ENCODE measurements around the gene ABHD11. TPM values are rescaled to one million over a fixed set of nuclear protein-coding genes. Genes with fewer than 3 reads are reported as not detected.
"Not testable (repeated sequence)": the region's sequence is repeated elsewhere in the genome, so short reads cannot be mapped to it uniquely, and the experiment has no call there.

The ABHD11 gene
- total RNA-seq, 1 donor from 2014 or later, result 23.8 TPM

- peaks cover 46% of the 10 kb centered on the region for H3K4me1 ChIP-seq
- intact Hi-C loops (cut with DNase I), result no loop called here
- H3K9me3 ChIP-seq, result no peaks in the 10 kb centered on the region
- H3K36me3 ChIP-seq, result no peaks in the 10 kb centered on the region
- peak overlapping the region; percentile 71 for H3K27ac ChIP-seq
- TF ChIP-seq POLR2A (IDR thresholded peaks at IDR 0.05) (no peak), CTCF (IDR thresholded peaks at IDR 0.05) (no peak), POLR2AphosphoS5 (IDR thresholded peaks at IDR 0.05; ENCODE audit: insufficient read depth in 1 of 2, low read depth in 1 of 2) (no peak)
- no peak for DNase-seq (ENCODE audit: extremely low spot score in 2 of 2)
- no peak overlapping the region for H3K4me3 ChIP-seq
- no peaks in the 10 kb centered on the region for H3K27me3 ChIP-seq
Observed at GRCh38 chr7:73716318-73716890, 22.2 kb downstream of the ABHD11 start.

DNA sequence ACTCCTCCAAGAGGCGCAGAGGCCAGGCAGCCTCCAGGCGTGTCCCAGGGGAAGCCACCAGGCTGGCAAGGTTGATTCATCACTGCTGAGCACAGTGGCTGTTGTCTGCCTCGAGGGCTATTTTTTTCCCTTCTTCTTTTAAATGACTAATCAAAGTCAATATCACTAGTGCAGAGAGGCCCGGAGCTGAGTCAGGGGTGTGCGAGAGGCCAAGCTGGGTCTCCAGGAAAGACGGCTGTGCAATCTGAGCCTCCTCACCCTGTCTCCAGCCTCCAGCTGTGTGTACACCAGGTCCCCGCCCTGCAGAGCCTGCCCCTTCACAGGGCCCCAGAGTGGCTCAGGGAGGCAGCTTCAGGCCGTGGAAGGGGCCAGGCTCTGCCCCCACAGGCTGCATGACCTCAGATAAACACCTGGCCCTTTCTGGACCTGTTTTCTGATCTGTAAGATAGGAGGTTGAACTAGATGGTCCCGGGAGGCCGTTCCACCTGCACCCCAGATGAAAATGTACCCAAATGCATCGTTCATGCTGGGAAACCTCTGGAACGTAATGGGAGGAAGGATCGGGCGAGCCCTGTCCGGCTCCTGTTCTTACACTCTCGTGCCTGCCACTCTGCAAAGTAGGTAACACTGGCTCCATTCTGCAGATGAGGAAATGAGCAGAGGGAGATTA, 22.8 kb downstream of the ABHD11 start:
- H3K27me3 ChIP-seq, result no peaks in the 10 kb centered on the region
- H3K27ac ChIP-seq, result peak overlapping the region; percentile 71
- intact Hi-C loops (cut with DNase I), result no loop called here
- peaks cover 46% of the 10 kb centered on the region for H3K4me1 ChIP-seq
- TF ChIP-seq CTCF (IDR thresholded peaks at IDR 0.05) (no peak), POLR2A (IDR thresholded peaks at IDR 0.05) (no peak), POLR2AphosphoS5 (IDR thresholded peaks at IDR 0.05; ENCODE audit: insufficient read depth in 1 of 2, low read depth in 1 of 2) (peak; percentile 17 to 51)
- H3K4me3 ChIP-seq, result no peak overlapping the region
- H3K36me3 ChIP-seq, result no peaks in the 10 kb centered on the region
- H3K9me3 ChIP-seq, result no peaks in the 10 kb centered on the region
- no peak for DNase-seq (ENCODE audit: extremely low spot score in 2 of 2)

DNA sequence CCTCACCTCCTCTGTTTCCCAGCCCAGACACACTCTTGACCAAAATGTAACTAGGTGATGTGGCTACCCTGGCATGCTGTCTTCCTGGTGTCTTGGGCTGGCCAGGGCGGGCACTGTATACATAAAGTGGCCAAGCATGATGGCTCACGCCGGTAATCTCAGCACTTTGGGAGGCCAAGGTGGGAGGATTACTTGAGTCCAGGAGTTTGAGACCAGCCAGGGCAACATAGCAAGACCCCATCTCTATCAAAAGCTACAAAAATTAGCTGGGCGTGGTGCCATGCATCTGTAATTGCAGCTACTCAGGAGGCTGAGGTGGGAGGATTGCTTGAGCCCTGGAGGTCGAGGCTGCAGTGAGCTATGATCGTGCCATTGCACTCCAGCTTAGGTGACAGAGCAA, 25.3 kb downstream of the ABHD11 start:
- intact Hi-C loops (cut with DNase I), result not testable (repeated sequence)
- peaks cover 37% of the 10 kb centered on the region for H3K4me1 ChIP-seq

GRCh38 chr7:73712773-73713172, 25.8 kb downstream of the ABHD11 start:
- intact Hi-C loops (cut with DNase I), result no loop called here
- peaks cover 32% of the 10 kb centered on the region for H3K4me1 ChIP-seq
- H3K27me3 ChIP-seq, result no peaks in the 10 kb centered on the region

More for the DNA sequence above, 25.3 kb downstream of the ABHD11 start:
- DNase-seq (ENCODE audit: extremely low spot score in 2 of 2); H3K4me3 ChIP-seq; H3K27ac ChIP-seq; H3K9me3 ChIP-seq; H3K36me3 ChIP-seq; H3K27me3 ChIP-seq: not testable (repeated sequence)

DNA sequence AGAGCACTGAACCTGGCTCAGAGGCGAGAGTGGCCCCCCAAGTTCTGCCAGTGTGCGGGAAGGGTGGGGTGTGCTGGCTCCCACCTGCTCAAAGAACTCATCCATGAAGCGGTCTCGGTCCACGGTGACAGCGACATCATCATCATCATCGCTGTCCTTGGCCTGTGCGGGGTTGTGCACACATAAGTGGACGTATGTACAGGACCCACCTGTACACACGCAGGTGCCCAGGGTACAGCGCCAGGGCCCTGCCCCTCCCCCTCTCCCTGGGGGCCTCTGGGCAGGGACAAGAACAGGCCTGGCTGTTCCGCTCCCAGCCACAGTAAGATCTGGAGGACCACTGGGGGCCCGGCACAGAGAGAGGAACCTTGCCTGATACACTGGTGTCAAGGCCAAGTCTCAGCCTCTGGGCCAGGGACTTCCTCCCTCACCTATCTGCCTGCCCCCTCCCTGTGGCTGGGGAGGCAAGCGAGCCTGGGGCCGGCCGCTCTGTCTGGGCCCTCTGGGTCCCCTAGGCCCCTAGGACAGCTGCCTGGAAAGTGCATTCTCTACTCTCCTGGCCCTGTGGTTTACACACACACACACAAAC, 29.5 kb downstream of the ABHD11 start:
- DNase-seq (ENCODE audit: extremely low spot score in 2 of 2), result no peak
- Histone ChIP-seq H3K4me3 (no peak overlapping the region), H3K27me3 (no peaks in the 10 kb centered on the region), H3K9me3 (no peaks in the 10 kb centered on the region), H3K4me1 (peaks cover 29% of the 10 kb centered on the region), H3K27ac (no peak overlapping the region), H3K36me3 (no peaks in the 10 kb centered on the region)
- intact Hi-C loops (cut with DNase I), result no loop called here
- TF ChIP-seq POLR2A (IDR thresholded peaks at IDR 0.05) (no peak), POLR2AphosphoS5 (IDR thresholded peaks at IDR 0.05; ENCODE audit: insufficient read depth in 1 of 2, low read depth in 1 of 2) (no peak), CTCF (IDR thresholded peaks at IDR 0.05) (no peak)

More at GRCh38 chr7:73712773-73713172, 25.8 kb downstream of the ABHD11 start:
- no peak for DNase-seq (ENCODE audit: extremely low spot score in 2 of 2)
- no peak overlapping the region for H3K27ac ChIP-seq
- TF ChIP-seq POLR2A (IDR thresholded peaks at IDR 0.05) (no peak), POLR2AphosphoS5 (IDR thresholded peaks at IDR 0.05; ENCODE audit: insufficient read depth in 1 of 2, low read depth in 1 of 2) (no peak), CTCF (IDR thresholded peaks at IDR 0.05) (no peak)
- no peaks in the 10 kb centered on the region for H3K36me3 ChIP-seq
- no peak overlapping the region for H3K4me3 ChIP-seq
- H3K9me3 ChIP-seq, result no peaks in the 10 kb centered on the region

All from vagina (tissue), 2 donors.